HG03196 (cell line): ENCODE measurements around the gene CYFIP2.
A peak's percentile ranks its signal among the peaks of the same experiment; 100 is the strongest.

Experiments used
- ATAC-seq: cut with Tn5 transposase; IDR thresholded peaks from one replicate; pipeline ENCODE4 v1.9.1; 2021; ENCODE audit not compliant: unreplicated experiment

The CYFIP2 gene

GRCh38 chr5:157285310-157286035, 19.6 kb downstream of the CYFIP2 start:
- ATAC-seq, result no peak

DNA sequence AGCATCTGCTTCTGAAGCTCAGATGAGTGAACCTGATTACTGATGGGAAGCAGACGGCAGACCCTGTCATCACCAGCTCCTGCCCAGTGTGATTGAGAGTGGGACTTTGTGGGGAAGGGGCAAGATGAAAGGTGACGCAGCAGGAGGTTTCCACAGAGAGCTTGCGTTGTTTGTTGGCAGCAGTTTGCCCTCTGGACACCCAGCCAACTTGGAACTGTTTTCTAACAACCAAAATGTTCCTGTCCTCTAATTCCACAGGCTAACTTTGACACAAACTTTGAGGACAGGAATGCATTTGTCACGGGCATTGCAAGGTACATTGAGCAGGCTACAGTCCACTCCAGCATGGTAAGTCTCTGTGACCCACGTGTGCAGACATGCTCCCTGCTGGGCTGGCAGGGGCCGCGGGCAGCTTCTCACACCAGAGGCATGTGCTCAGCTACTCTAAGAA, 20.9 kb downstream of the CYFIP2 start:
- no peak for ATAC-seq

- no peak for ATAC-seq
Measured at GRCh38 chr5:157288405-157289163, 22.7 kb downstream of the CYFIP2 start.

DNA sequence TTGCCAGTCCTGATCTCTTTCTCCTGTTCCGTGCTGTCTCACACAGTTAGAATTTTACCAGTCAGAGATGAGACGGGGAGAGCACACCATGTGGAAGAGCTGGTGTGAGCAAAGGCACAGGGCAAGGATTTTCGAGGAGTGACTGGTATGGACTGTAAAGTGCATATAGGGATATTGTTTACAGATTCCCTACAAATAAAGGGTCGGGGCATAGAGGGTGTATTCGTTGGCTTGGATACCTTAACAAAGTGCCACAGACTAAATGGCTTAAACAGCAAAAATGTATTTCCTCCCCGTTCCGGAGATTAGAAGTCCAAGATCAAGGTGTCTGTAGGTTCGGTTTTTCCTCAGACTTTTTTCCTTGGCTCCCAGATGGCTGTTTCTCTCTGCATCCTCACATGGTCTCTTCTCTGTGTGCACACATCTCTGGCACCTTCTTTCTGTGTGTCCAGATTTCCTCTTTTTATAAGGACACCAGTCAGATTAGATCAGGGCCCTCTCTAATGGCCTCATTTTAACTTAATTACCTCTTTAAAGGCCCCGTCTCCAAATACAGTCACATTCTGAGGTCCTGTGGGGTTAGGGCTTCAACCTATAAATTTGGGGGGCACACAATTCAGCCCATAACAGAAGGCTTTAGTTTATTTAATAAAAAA, 23.4 kb downstream of the CYFIP2 start:
- no peak for ATAC-seq

DNA sequence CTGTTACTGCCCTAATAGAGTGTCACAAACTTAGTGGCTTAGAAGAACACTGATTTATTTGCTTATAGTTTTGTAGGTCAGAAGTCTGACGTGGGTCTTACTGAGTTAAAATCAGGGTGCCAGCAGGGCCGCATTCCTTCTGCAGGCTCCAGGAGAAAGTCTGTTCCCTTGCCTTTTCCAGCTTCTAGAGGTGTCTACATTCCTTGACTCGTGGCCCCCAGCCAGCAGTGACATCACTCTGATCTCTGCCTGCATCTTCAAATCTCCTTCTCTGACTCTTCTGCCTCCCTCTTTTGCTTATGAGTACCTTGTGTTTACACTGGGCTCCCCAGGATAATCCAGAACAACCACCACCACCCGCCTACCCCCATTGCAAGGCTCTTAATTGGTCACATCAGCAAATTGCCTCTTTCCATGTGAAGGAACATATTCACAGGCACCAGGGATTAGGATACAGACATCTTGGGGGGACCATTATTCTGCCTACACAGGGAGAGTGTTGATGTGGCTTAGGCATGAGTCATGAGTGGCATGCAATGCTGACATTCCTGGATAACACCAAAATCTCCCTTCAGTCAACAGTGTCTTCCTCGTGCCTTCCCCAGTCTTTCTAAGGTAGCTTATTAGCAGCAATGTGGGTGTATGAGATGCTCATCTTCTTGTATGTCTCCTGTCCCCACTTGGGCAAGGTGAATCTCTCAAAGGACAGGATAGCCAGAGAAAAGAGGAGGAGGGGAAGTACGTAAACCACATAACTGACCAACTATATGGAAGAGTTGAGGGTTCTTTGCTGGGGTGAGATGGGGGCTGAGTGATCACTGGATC, 24.4 kb downstream of the CYFIP2 start:
- no peak for ATAC-seq

- peak; percentile 92 for ATAC-seq
Measured at GRCh38 chr5:157290981-157291711, 25.2 kb downstream of the CYFIP2 start.

GRCh38 chr5:157292599-157292998, 26.7 kb downstream of the CYFIP2 start:
- ATAC-seq, result no peak

DNA sequence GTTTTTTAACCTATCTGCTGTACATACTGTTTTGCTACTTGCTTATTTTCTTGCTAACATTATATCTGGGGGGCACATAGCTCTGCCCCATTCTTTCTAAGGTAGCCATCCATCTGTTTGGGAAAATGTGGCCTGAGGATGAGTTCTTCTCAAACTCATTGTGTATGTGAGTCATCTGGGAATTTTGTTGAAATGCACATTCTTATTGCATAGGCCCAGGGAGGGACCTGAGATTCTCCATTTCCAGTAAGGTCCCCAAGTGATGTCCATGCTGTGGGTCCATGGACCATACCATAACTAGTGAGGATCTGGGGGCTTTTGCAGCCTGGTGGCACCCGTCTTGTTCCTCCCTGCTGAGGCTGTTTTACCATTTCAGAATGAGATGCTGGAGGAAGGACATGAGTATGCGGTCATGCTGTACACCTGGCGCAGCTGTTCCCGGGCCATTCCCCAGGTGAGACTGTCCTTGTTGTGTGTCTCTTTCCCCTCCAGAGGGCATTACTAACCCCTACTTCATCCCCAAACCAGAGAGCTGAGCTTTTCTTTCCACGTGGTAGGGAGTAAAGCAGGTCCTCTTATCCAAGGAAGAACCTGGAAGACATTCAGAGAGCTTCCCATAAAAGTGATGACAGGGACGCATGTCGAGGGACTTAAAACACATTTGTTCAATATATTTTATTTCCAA, 28.6 kb downstream of the CYFIP2 start:
- ATAC-seq, result no peak

GRCh38 chr5:157295247-157295646, 29.3 kb downstream of the CYFIP2 start:
- ATAC-seq, result no peak

- ATAC-seq, result no peak
Measured at GRCh38 chr5:157300564-157300963, 34.6 kb downstream of the CYFIP2 start.

- ATAC-seq, result no peak
Measured at GRCh38 chr5:157301066-157301465, 35.1 kb downstream of the CYFIP2 start.

DNA sequence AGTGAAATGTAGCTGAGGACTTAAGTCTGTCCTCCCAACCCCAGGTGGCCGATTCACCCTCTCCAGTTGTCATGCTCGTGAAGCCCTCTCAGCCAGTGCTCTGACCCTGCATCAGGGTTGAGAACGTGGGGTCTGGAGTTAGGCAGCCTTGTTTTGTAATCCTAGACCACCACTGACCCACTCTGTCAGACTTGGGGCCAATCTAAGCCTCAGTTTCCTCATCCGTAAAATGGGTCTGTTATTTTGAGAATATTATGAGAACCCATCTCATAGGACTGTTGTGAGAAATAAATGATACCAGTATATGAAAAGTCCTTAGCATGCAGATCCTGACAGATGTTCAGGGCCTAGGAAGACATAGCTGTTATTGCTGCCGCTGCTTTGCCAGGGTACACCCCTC, 37.1 kb downstream of the CYFIP2 start:
- no peak for ATAC-seq

- ATAC-seq, result no peak
Measured at GRCh38 chr5:157303667-157304327, 37.9 kb downstream of the CYFIP2 start.

GRCh38 chr5:157306081-157306480, 40.2 kb downstream of the CYFIP2 start:
- no peak for ATAC-seq

DNA sequence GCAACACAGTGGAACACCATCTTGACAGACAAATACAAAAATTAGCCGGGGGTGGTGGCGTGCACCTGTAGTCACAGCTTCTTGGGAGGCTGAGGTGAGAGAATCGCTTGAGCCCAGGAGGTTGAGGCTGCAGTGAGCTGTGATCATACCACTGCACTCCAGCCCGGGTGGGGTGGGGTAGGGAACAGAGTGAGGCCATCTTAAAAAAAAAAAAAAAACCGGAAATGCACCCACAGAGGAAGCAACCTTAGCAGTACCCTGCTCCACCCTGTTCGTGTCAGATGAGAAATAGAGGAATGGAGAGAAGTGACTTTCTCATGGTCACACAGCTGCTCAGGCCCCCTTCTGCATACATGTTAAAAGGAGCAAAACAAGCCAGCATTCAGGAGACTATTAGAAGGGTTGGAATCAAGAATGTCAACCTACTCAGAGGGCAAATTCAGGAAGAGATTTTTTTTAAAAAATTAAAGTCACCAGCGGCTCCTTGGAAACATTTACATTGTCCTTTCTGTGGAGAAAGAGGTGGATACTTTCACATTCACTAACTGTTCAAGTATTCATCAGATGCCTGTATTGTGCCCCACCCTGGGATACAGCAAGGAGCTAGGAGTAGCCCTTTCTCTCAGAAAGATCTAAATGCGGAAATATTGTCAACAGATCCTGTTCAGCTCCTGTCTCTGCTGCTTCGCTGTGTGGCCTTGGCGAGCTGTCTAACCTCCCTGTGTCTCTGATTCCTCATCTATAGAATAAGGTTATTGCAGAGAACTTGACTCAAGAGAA, 41.0 kb downstream of the CYFIP2 start:
- no peak for ATAC-seq

DNA sequence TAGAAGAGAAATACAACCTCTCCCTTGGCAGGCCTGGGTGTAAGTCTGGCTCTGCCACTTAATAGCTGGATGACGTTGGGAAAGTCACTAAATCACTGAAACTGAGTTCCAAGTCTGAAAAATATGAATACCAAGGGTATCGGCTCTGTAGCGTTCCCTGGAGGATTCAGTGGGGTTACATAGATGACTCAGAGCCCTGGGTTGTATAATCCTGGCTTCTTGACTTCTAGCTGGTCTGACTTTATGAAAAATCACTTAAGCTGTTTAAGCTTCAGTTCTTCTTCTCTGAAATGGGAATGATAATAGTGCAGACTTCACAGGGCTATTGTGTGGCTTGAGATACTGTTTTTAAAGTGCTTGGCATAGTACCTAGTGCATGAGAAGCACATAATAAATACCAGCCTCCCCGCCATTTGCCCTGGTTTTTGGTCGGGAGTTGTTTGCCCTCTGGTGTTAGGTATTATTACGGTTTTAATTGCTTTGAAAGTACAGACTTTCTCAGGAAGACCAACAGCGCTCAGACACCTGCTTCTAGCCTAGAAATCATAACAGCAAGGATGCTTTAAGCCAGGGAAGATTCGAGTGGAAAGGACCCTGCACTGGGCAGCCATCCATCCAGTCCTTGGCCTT, 43.0 kb downstream of the CYFIP2 start:
- ATAC-seq, result no peak

- ATAC-seq, result no peak
Measured at GRCh38 chr5:157309796-157310195, 43.9 kb downstream of the CYFIP2 start.

- ATAC-seq, result no peak
Measured at GRCh38 chr5:157311595-157311994, 45.7 kb downstream of the CYFIP2 start.
